ENCODE measurements around the gene PCED1B. TPM values are rescaled to one million over a fixed set of nuclear protein-coding genes. Genes with fewer than 3 reads are reported as not detected.

Gene PCED1B
- total RNA-seq, 1 donor from 2014 or later, result 6.9 TPM

DNA sequence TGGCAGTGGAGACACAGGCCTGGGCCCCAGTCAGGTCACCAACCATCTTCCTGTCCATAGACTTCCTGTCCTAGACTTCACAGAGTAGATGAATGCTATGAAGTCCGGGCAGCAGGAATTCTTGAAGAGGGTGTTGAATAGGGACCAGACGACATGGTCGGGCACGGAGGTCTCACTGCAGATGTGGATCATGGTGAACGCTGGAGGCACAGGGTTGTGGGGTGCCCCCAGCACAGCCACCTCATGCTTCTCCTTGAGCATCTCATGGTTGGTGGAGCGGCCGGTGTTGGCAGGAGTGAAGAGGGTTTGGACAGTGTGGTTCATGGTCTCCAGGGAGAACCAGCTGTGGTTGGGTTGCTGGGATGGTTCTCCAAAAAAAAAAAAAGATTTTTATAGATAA lies 56.2 kb downstream of the PCED1B start:
- intact Hi-C loops (cut with DNase I), result no loop called here
- no peaks in the 10 kb centered on the region for H3K27me3 ChIP-seq
- H3K27ac ChIP-seq, result no peak overlapping the region
- no peak overlapping the region for H3K4me3 ChIP-seq
- no peaks in the 10 kb centered on the region for H3K4me1 ChIP-seq
- no peaks in the 10 kb centered on the region for H3K36me3 ChIP-seq
- no peaks in the 10 kb centered on the region for H3K9me3 ChIP-seq
- no peak for DNase-seq (ENCODE audit: extremely low spot score in 2 of 2)
- TF ChIP-seq, protein P1, sequence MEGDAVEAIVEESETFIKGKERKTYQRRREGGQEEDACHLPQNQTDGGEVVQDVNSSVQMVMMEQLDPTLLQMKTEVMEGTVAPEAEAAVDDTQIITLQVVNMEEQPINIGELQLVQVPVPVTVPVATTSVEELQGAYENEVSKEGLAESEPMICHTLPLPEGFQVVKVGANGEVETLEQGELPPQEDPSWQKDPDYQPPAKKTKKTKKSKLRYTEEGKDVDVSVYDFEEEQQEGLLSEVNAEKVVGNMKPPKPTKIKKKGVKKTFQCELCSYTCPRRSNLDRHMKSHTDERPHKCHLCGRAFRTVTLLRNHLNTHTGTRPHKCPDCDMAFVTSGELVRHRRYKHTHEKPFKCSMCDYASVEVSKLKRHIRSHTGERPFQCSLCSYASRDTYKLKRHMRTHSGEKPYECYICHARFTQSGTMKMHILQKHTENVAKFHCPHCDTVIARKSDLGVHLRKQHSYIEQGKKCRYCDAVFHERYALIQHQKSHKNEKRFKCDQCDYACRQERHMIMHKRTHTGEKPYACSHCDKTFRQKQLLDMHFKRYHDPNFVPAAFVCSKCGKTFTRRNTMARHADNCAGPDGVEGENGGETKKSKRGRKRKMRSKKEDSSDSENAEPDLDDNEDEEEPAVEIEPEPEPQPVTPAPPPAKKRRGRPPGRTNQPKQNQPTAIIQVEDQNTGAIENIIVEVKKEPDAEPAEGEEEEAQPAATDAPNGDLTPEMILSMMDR (IDR thresholded peaks at IDR 0.05), result no peak
- TF ChIP-seq POLR2AphosphoS5 (IDR thresholded peaks at IDR 0.05; ENCODE audit: insufficient read depth in 1 of 2, low read depth in 1 of 2), result no peak
- TF ChIP-seq POLR2A (IDR thresholded peaks at IDR 0.05), result no peak

DNA sequence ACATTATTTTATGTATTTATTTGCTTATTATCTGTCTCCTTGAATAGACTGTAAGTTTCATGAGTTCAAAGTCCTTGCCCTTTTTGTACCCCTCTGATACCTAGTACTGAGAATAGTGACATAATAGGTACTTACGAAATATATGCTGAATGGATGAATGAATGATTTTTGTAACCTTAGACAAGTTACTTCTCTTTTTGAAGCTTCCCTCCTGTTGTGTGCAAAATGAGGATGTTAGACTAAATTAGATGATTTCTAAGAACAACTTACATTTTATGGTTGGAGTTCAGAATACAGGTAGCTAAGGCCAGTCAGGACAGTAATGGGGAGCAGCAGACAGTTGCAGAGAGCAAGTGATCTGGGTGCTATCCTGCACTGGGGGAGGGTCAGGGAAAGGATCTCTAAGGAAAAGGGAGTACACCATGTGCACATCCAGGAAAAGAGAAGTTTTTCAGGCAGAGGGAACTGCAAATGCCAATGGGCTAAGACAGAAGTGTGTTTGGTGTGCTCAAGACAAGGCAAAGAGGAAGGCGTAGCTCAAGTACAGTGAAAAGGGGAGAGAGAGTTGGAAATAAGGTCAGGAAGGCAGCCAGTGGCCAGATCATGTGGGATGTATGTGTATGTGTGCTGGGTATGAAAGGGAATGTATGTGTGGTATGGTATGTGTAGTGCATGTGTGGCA lies 59.7 kb downstream of the PCED1B start:
- intact Hi-C loops (cut with DNase I), result no loop called here
- Histone ChIP-seq H3K4me3 (no peak overlapping the region), H3K27me3 (no peaks in the 10 kb centered on the region), H3K36me3 (no peaks in the 10 kb centered on the region), H3K27ac (no peak overlapping the region), H3K9me3 (no peaks in the 10 kb centered on the region), H3K4me1 (no peaks in the 10 kb centered on the region)
- DNase-seq (ENCODE audit: extremely low spot score in 2 of 2), result no peak
- TF ChIP-seq, protein P1 (IDR thresholded peaks at IDR 0.05), result no peak
- no peak for TF ChIP-seq POLR2AphosphoS5 (IDR thresholded peaks at IDR 0.05; ENCODE audit: insufficient read depth in 1 of 2, low read depth in 1 of 2)
- TF ChIP-seq POLR2A (IDR thresholded peaks at IDR 0.05), result no peak

DNA sequence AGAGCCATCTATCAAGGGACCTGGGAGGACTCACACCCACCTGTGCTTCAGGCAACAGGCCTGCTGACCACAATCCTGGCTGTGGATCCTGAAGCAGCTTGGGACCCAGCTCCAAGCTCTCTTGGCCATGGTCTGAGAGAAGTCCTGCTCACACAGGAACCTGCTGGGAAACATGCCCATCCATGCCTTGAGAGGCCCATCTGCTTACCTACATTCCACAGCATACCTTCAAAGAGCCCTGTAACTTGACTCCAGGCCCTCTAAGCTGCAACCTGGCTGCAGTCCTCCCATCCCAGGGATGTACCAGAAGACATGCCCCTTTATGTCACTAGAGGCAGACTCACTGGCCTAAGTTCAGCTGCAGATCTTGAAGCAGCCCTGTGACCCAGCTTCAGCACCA lies 62.0 kb downstream of the PCED1B start:
- TF ChIP-seq POLR2A (IDR thresholded peaks at IDR 0.05) (no peak), POLR2AphosphoS5 (IDR thresholded peaks at IDR 0.05; ENCODE audit: insufficient read depth in 1 of 2, low read depth in 1 of 2) (no peak)
- TF ChIP-seq, protein P1 (IDR thresholded peaks at IDR 0.05), result no peak
- no peaks in the 10 kb centered on the region for H3K9me3 ChIP-seq
- DNase-seq (ENCODE audit: extremely low spot score in 2 of 2), result no peak
- no peaks in the 10 kb centered on the region for H3K27me3 ChIP-seq
- H3K36me3 ChIP-seq, result no peaks in the 10 kb centered on the region
- no peaks in the 10 kb centered on the region for H3K4me1 ChIP-seq
- no peak overlapping the region for H3K27ac ChIP-seq
- H3K4me3 ChIP-seq, result no peak overlapping the region
- intact Hi-C loops (cut with DNase I), result no loop called here

DNA sequence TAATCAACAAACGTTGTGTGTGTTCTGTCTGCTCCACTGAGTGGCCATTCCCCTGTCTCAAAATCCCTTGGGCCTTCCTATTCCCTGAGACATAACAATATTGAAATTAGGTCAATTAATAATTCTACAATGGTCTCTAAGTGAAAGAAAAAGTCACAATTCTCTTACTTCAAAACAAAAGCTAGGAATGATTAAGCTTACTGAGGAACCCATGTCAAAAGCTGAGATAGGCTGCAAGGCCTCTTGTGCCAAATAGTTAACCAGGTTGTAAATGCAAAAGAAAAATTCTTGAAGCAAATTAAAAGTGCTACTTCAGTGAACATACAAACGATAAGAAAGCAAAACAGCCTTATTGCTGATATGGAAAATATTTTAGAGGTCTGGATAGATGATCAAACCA lies 65.3 kb downstream of the PCED1B start:
- no peaks in the 10 kb centered on the region for H3K9me3 ChIP-seq
- H3K4me1 ChIP-seq, result no peaks in the 10 kb centered on the region
- no peak overlapping the region for H3K27ac ChIP-seq
- H3K4me3 ChIP-seq, result no peak overlapping the region
- no peaks in the 10 kb centered on the region for H3K27me3 ChIP-seq
- intact Hi-C loops (cut with DNase I), result no loop called here
- H3K36me3 ChIP-seq, result no peaks in the 10 kb centered on the region
- DNase-seq (ENCODE audit: extremely low spot score in 2 of 2), result no peak
- no peak for TF ChIP-seq POLR2AphosphoS5 (IDR thresholded peaks at IDR 0.05; ENCODE audit: insufficient read depth in 1 of 2, low read depth in 1 of 2)
- TF ChIP-seq, protein P1 (IDR thresholded peaks at IDR 0.05), result no peak
- no peak for TF ChIP-seq POLR2A (IDR thresholded peaks at IDR 0.05)

DNA sequence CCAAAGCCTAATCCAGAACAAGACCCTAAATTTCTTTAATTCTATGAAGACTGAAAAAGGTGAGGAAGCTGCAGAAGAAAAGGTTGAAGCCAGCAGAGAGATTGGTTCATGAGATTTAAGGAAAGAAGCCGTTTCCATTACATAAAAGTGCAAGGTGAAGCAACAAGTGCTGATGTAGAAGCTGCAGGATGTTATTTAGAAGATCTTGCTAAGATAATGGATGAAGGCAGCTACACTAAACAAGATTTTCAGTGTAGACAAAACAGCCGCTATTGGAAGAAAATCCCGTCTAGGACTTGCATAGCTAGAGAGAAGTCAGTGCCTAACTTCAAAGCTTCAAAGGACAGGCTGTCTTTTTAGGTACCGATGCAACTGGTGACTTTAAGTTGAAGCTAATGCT lies 65.8 kb downstream of the PCED1B start:
- TF ChIP-seq, protein P1 (IDR thresholded peaks at IDR 0.05), result no peak
- TF ChIP-seq POLR2AphosphoS5 (IDR thresholded peaks at IDR 0.05; ENCODE audit: insufficient read depth in 1 of 2, low read depth in 1 of 2) (no peak), POLR2A (IDR thresholded peaks at IDR 0.05) (no peak)
- H3K4me3 ChIP-seq, result no peak overlapping the region
- DNase-seq (ENCODE audit: extremely low spot score in 2 of 2), result no peak
- intact Hi-C loops (cut with DNase I), result no loop called here
- no peaks in the 10 kb centered on the region for H3K27me3 ChIP-seq
- no peaks in the 10 kb centered on the region for H3K4me1 ChIP-seq
- no peaks in the 10 kb centered on the region for H3K36me3 ChIP-seq
- H3K27ac ChIP-seq, result no peak overlapping the region
- H3K9me3 ChIP-seq, result no peaks in the 10 kb centered on the region
